Common myeloid progenitor, CD34-positive (primary cell): ENCODE measurements around the gene EEFSEC.
A peak's percentile ranks its signal among the peaks of the same experiment; 100 is the strongest.

Experiments used
- CTCF ChIA-PET: fragments of 350-600 bp; sonication (Branson Sonifier 250); formaldehyde crosslinking; loops from one replicate; lab custom pipeline; 2021; ENCODE audit warnings: antibody characterized with exemption; lab: Charles Lee
- POLR2A ChIA-PET: fragments of 350-600 bp; sonication (Branson Sonifier 250); formaldehyde crosslinking; loops from one replicate; lab custom pipeline; 2021; ENCODE audit warnings: antibody characterized with exemption; lab: Charles Lee
- DNase-seq, 3 donors: peaks; one replicate each; pipeline versions ENCODE4 v3.0.0 to v3.0.0-alpha.2; 2013
- H3K27ac ChIP-seq, 2 experiments: 1 replicate in 1 of 2; 2 replicates in 1 of 2; pipeline ENCODE4 v1.7.0; 2013; ENCODE audit warnings: inconsistent platforms in 2 of 2, low read length in 2 of 2, mild to moderate bottlenecking in 2 of 2, low read depth in 1 of 2, moderate library complexity in 1 of 2; ENCODE audit not compliant: severe bottlenecking in 2 of 2, insufficient read depth in 1 of 2, poor library complexity in 1 of 2
- H3K27me3 ChIP-seq, 5 experiments: replicated peaks in 2 of 5; 1 replicate in 3 of 5; 2 replicates in 2 of 5; pipeline versions ENCODE4 v1.6.1 to v1.7.0; 2013; ENCODE audit warnings: low read length in 4 of 5, mild to moderate bottlenecking in 2 of 5, moderate library complexity in 2 of 5, inconsistent platforms in 1 of 5; ENCODE audit not compliant: insufficient read depth in 5 of 5, control insufficient read depth in 4 of 5
- H3K36me3 ChIP-seq, 4 experiments: 1 replicate in 2 of 4; 2 replicates in 2 of 4; pipeline versions ENCODE4 v1.6.1 to v1.7.0; 2013; ENCODE audit warnings: low read length in 3 of 4, control low read depth in 1 of 4, mild to moderate bottlenecking in 1 of 4; ENCODE audit not compliant: control insufficient read depth in 4 of 4, insufficient read depth in 4 of 4
- H3K4me1 ChIP-seq, 4 experiments: 1 replicate in 3 of 4; 2 replicates in 1 of 4; pipeline versions ENCODE4 v1.6.1 to v1.7.1; 2013; ENCODE audit warnings: low read length in 3 of 4, mild to moderate bottlenecking in 3 of 4, control low read depth in 1 of 4, inconsistent platforms in 1 of 4, moderate library complexity in 1 of 4; ENCODE audit not compliant: control insufficient read depth in 4 of 4, insufficient read depth in 4 of 4; ENCODE audit errors: control extremely low read depth in 1 of 4
- H3K4me3 ChIP-seq, 7 experiments: 1 replicate in 4 of 7; 2 replicates in 3 of 7; pipeline versions ENCODE4 v1.5.1 to v1.7.0; 2013; ENCODE audit warnings: mild to moderate bottlenecking in 7 of 7, low read length in 6 of 7, moderate library complexity in 6 of 7, inconsistent platforms in 2 of 7, low read depth in 2 of 7, control low read depth in 1 of 7; ENCODE audit not compliant: insufficient read depth in 4 of 7, control insufficient read depth in 1 of 7; ENCODE audit errors: extremely low read depth in 1 of 7
- H3K9me3 ChIP-seq, 5 experiments: 1 replicate in 4 of 5; 2 replicates in 1 of 5; pipeline versions ENCODE4 v1.6.1 to v1.7.1; 2013; ENCODE audit warnings: low read length in 4 of 5, mild to moderate bottlenecking in 2 of 5, inconsistent platforms in 1 of 5, low read depth in 1 of 5, moderate library complexity in 1 of 5; ENCODE audit not compliant: control insufficient read depth in 4 of 5, insufficient read depth in 2 of 5; ENCODE audit errors: control extremely low read depth in 1 of 5
- WGBS: methylation state at CpG from one replicate; pipeline ENCODE4 v1.1.5; 2013; ENCODE audit not compliant: insufficient coverage; 5-methylcytosine and 5-hydroxymethylcytosine counted together

EEFSEC gene

DNA sequence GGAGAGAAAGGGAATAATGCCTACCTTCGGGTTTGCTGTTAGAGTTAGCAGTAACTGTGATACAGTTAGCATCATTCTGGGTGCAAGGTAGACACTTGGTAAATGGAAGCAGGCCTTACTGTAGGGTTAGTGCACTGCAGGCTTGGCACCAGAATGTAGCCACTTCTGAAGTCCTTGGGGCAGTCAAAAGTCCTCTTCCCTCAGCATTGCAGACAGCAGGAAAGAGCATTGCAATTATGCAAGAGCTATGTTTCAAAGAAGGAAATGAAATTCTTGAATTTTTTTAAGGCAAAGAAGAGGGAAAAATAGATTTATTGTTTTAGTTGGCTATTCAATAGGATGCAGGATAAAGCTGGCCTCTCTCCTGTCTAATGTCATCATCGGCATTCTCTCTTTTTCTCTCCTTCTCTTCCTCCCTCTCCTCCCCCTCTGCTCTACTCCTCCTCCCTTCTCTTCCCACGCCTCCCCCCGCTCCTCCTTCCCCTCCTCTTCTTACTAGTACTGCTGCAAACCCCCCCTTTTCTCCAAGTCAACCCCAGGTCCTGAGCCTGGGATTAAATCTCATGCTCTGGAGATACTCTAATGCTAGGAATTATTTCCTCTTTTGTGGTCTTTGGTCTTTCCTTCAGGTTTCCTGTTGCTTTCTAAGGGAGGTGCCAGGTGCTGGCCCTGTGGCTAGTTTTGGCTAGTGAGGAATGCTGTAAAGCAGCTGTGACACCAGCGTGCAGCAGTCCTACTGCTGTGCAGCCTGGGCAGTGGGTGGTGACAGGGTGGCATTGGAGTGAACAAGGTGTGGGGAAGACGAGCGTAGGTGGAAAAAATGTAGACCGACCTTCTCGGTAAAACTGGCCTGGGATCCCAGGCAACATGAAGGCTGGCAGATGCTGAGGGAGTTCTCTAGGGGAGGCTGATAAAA, 21.7 kb downstream of the EEFSEC start:
- Histone ChIP-seq H3K9me3 (no peaks in the 10 kb centered on the region), H3K4me3 (no peak overlapping the region), H3K27ac (no peak overlapping the region), H3K27me3 (no peaks in the 10 kb centered on the region), H3K4me1 (peaks cover 8 to 45% (median 18%) of the 10 kb centered on the region in 4 experiments), H3K36me3 (no peaks in the 10 kb centered on the region)
- ChIA-PET POLR2A (no interaction called here), CTCF (interaction anchor here (2.1 to 2.5 kb wide), 2 partner anchors 19 to 147 kb away, joined by 5 to 7 read pairs; no protein-coding TSS in a partner anchor)
- peak in 1 of 3 donors; percentile 15 for DNase-seq
- 77% methylated on average over 7 of the region's 9 CpGs for WGBS

DNA sequence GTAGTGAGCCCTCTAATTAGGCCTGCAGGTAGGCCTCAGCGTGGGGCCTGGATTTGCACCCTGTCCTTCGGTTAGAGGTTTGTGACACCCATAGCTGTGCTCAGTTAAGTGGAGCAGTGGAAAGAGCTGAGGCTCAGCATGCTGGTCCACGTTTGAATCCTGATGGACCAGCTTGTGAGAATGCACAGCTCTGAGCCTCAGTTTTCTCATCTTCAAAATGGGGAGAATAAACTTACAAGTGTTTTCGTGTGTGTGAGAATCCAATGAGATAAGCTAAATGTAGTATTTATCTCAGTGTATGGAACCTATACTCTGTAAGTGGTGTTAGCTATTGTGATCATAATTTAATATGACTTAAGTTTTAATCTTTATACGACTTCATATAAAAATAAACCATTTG, 22.5 kb downstream of the EEFSEC start:
- Histone ChIP-seq H3K27me3 (no peaks in the 10 kb centered on the region), H3K27ac (no peak overlapping the region), H3K9me3 (no peaks in the 10 kb centered on the region), H3K4me1 (peaks cover 8 to 45% (median 21%) of the 10 kb centered on the region in 4 experiments), H3K4me3 (no peak overlapping the region), H3K36me3 (no peaks in the 10 kb centered on the region)
- DNase-seq, result no peak
- POLR2A ChIA-PET, result no interaction called here
- CTCF ChIA-PET, result interaction anchor here (0.8 to 2.5 kb wide), 8 partner anchors 13 to 407 kb away, joined by 3 to 7 read pairs (median 4); no protein-coding TSS in a partner anchor
- WGBS, result 93% methylated on average over 3 of the region's 5 CpGs

- 100% methylated on average over 3 of the region's 6 CpGs for WGBS
- no peak overlapping the region for H3K4me3 ChIP-seq
- H3K4me1 ChIP-seq, result peaks cover 8 to 45% (median 21%) of the 10 kb centered on the region in 4 experiments
- no peaks in the 10 kb centered on the region for H3K36me3 ChIP-seq
- no peaks in the 10 kb centered on the region for H3K27me3 ChIP-seq
- CTCF ChIA-PET, result interaction anchor here (0.7 to 2.5 kb wide), 14 partner anchors 12 to 406 kb away, joined by 3 to 7 read pairs (median 4); no protein-coding TSS in a partner anchor
- no peak overlapping the region for H3K27ac ChIP-seq
- DNase-seq, result no peak
- no peaks in the 10 kb centered on the region for H3K9me3 ChIP-seq
- POLR2A ChIA-PET, result no interaction called here
These were observed 23.1 kb downstream of the EEFSEC start for GRCh38 chr3:128176276-128176833.

- POLR2A ChIA-PET, result interaction anchor here (0.7 kb wide), 1 partner anchor 18 kb away, joined by 3 read pairs; no protein-coding TSS in a partner anchor
- Histone ChIP-seq H3K4me1 (peaks cover 8 to 49% (median 27%) of the 10 kb centered on the region in 4 experiments), H3K36me3 (no peaks in the 10 kb centered on the region), H3K27ac (peak overlapping the region in 1 of 2 experiments; percentile 32), H3K4me3 (peak overlapping the region in 2 of 7 experiments; percentile 56 to 69), H3K9me3 (no peaks in the 10 kb centered on the region), H3K27me3 (no peaks in the 10 kb centered on the region)
- DNase-seq, result no peak
- CTCF ChIA-PET, result interaction anchor here (1.3 to 2.5 kb wide), 4 partner anchors 12 to 144 kb away, joined by 3 to 6 read pairs (median 4); no protein-coding TSS in a partner anchor
- no CpG with 5 or more reads among the region's 2 CpGs for WGBS
These were observed 24.6 kb downstream of the EEFSEC start for GRCh38 chr3:128177865-128178264.

GRCh38 chr3:128178782-128179483, 25.7 kb downstream of the EEFSEC start:
- DNase-seq, result no peak
- Histone ChIP-seq H3K4me3 (peak overlapping the region in 3 of 7 experiments; percentile 15 to 69 (median 56)), H3K36me3 (no peaks in the 10 kb centered on the region), H3K27me3 (no peaks in the 10 kb centered on the region), H3K9me3 (no peaks in the 10 kb centered on the region), H3K4me1 (peaks cover 8 to 45% (median 27%) of the 10 kb centered on the region in 4 experiments), H3K27ac (no peak overlapping the region)
- ChIA-PET CTCF (interaction anchor here (1.0 to 2.3 kb wide), 3 partner anchors 11 to 56 kb away, joined by 3 to 6 read pairs (median 4); no protein-coding TSS in a partner anchor), POLR2A (no interaction called here)
- 59% methylated on average over 3 of the region's 4 CpGs for WGBS

DNA sequence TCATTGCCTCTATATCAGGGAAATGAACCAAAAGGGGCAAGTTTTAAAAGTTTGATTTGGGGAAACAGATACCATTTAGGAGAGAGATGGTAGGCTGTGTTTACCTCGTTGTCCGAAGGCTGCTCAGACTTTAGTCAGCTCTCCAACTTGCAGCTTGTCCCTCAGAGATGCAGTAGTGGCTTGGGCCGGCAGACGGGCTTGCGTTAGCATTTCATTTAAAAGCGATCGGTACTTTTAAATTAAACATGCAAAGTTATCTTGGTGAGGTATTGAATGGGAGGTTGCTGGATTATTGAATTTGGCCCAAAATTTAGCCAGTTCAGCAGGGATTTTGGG, 26.2 kb downstream of the EEFSEC start:
- 92% methylated on average over 7 of the region's 7 CpGs for WGBS
- H3K4me1 ChIP-seq, result peaks cover 8 to 40% (median 27%) of the 10 kb centered on the region in 4 experiments
- ChIA-PET CTCF (interaction anchor here (1.0 to 2.3 kb wide), 3 partner anchors 11 to 56 kb away, joined by 3 to 6 read pairs (median 4); no protein-coding TSS in a partner anchor), POLR2A (no interaction called here)
- no peak overlapping the region for H3K27ac ChIP-seq
- no peaks in the 10 kb centered on the region for H3K9me3 ChIP-seq
- peak overlapping the region in 1 of 7 experiments; percentile 14 for H3K4me3 ChIP-seq
- DNase-seq, result no peak
- no peaks in the 10 kb centered on the region for H3K27me3 ChIP-seq
- no peaks in the 10 kb centered on the region for H3K36me3 ChIP-seq
